Brain pericyte (primary cell): ENCODE data around the gene MRPL32.
"Not testable (repeated sequence)": the region's sequence is repeated elsewhere in the genome, so short reads cannot be mapped to it uniquely, and the experiment has no call there.

ENCODE experiments used
- DNase-seq: peaks from one replicate; pipeline ENCODE4 v3.0.0-alpha.2; 2012; ENCODE audit warnings: low read depth, low spot score

The MRPL32 gene

DNA sequence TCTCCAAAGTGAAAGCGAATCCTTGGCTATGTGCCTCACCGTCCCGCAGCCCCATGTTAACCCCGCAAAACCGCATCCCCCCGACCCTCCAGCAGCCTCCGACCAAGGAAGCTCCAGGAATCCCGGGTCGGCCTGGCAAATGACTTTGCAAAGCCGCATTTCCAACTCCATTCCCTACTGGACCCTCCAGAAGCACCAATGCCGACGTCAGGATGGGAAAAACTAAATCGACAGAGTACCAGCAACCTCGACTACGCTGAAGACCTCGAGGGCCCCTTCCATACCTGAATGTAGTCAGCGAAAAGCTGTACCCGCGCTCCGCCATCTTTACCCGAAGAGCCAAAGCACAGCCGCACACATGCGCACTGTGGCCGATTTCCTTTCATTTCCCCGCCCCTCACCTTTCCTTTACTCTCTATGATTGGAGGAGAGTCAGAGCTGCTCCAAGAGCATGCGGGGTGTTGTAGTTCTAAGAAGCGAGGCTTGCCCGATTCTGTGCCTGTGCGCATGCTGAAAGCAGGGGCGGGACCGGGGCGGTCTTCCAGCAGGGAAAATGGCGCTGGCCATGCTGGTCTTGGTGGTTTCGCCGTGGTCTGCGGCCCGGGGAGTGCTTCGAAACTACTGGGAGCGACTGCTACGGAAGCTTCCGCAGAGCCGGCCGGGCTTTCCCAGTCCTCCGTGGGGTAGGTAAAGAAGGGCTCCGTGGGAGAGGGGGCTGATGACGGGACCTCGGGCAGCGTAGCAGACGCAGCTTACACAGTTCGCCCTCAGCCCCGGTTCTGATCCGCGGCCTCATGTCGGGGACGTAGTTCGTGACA lies at the start of gene MRPL32, which contains the start of gene PSMA2:
TSS of gene MRPL32 (plus strand) at position 543 of the 818 bp plus-strand sequence. CDS start at position 554, 11 bp downstream.
TSS of gene PSMA2 (minus strand) at position 341 of the 818 bp plus-strand sequence. CDS start at position 325, 16 bp downstream.
- peak; percentile 94 for DNase-seq

DNA sequence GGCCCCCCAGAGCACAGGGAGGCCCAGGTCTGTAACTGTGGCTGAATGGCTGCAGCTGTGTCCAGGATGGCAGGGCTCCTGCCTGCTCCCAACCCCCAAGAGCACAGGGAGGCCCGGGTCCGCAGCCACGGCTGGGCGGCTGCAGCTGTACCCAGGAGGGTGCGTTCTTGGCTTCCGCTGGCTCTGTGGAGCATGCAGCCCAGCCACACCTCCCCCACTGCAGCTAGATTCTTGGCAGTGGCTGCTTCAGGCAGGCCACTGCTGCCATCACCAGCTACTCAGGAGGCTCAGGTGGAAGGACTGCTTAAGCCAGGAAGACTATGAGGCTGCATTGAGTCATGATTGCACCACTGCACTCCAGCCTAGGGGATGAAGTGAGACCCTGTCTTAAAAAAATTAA lies 48.2 kb upstream of the MRPL32 start:
- no peak for DNase-seq

DNA sequence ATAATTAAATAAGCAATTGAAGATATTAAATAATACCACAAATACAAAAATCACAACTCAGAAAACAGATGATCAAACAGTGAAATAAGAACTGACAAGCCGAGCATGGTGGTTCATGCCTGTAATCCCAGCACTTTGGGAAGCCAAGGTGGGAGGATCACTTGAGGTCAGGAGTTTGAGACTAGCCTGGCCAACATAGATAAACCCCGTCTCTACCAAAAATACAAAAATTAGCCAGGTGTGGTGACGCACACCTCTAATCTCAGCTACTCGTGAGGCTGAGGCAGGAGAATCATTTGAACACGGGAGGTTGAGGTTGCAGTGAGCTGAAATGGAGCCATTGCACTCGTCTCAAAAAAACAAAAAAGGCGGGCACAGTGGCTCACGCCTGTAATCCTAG lies 47.0 kb upstream of the MRPL32 start:
- DNase-seq, result not testable (repeated sequence)

DNA sequence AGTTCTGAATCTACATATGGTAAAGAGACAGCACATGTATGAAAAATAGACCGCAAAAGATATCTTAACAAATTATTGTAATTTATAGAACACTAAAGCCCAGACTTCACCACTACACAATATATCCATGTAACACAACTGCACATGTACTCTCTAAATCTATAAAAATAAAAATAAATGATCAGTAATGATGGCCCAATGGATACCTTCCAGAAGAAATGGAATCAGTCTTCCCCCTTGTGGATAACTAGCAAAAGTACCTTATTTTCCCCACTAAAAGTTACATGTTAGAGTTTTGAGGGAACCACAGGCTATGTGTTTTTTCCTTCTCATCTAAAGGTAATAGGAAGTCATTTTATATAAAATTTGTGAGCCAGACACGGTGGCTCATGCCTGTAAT lies 46.0 kb upstream of the MRPL32 start:
- DNase-seq, result no peak

DNA sequence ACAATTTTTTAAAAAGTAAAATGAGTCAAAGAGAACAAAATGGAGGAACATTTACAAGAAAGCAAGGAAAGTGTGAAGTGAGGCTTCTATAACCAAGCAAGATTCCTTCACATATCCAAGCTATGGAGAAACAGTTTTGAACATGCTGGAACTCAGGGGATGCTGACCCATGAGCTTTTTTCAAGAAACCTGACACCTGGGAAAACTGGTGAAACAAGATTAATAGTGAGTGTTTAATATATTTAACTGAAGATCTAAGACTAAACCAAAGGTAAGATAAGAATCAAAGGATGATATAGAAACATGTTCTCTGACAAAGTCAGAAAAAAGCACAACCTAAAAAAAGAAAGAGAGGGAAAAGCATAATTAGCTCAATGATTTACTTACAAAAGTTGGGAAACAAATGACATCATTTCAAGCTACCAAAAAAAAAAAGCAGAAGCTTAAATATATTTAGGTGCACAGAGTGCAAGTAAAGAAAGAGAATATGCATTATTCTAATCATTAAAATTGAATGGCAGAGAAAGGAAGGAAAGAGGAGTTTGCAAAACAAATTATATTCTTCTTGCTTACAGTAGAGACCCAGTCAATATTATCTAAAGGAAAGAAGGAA lies 45.2 kb upstream of the MRPL32 start:
- no peak for DNase-seq

DNA sequence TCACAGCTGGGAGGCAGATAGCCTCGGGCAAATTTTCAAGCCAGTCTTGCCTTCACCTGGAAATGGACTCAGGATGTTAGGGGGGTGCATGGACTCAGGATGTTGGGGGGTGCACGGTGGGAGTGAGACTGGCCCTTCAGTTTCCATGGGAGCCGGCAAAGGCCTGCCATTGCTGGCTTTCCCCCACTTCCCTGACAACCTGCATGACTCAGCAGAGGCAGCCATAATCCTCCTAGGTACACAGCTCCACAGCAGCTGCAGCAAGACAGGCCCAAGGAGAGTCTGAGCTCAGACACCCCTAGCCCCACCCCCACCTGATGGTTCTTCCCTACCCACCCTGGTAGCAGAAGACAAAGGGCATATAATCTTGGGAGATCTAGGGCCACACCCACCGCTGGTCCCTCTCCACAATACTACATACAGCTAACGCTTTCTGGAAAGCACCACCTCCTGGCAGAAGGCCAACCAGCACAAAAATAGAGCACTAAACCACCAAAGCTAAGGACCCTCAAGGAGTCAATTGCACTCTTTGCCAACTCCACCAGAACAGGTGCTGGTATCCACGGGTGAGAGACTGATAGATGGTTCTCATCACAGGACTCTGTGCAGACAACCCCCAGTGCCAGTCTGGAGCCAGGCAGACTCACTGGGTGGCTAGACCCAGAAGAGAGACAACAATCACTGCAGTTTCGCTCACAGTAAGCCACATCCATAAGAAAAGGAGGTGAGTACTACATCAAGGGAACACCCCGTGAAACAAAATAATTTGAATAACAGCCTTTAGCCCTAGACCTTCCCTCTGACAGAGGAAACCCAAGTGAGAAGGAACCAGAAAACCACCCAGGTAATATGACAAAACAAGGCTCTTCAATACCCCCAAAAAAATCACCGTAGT lies 38.6 kb upstream of the MRPL32 start:
- no peak for DNase-seq

DNA sequence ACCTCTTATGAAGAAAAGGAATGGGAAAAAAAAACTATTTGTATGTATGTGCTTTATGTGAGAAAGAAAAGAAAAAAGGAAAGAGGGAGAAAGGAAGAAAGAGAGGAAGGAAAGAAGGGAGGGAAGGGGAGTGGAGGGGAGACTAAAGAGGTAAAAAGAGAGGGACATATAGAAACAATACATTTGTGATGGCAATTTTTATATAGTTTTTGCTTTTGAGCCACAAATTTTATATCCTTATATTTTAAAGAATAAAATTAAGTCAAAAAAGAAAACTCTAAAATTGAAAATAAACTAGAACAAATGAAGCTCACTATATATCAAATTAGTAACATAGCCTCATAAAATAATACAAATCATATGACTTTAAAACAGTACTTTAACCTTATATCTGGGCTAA lies 31.3 kb upstream of the MRPL32 start:
- DNase-seq, result no peak

DNA sequence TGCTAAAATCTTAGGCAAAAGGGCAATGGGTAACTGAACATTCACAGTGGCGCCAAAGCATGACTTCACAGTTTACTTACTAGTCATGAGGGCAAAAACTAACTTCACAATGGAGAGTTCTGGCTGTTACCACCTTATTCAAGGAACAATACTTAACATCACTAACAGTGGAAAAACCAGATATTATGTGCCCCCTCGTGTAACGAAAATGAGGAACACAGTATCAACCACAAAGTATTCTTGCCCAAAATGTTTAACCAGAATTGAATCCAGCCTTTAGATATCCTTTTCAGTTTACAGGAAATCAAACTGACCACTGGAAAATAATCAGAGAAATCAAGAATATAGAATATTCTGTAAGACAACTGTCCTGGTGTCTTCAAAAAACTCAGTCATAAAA lies 29.8 kb upstream of the MRPL32 start:
- no peak for DNase-seq

DNA sequence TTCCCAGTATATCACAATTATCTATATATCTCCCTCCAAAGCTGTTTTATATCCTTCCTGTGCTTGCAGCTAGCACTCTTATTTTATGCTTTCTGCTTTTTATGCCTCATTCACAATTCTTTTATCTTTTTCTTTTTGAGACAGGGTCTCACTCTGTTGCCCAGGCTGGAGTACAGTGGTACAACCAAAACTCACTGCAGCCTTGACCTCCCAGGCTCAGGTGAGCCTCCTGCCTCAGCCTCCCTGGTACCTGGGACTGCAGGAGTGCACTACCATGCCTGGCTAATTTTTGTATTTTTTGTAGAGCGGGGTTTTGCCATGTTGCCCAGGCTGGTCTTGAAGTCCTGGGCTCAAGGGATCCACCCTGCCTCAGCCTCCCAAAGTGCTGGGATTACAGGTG lies 26.0 kb upstream of the MRPL32 start:
- DNase-seq, result no peak

DNA sequence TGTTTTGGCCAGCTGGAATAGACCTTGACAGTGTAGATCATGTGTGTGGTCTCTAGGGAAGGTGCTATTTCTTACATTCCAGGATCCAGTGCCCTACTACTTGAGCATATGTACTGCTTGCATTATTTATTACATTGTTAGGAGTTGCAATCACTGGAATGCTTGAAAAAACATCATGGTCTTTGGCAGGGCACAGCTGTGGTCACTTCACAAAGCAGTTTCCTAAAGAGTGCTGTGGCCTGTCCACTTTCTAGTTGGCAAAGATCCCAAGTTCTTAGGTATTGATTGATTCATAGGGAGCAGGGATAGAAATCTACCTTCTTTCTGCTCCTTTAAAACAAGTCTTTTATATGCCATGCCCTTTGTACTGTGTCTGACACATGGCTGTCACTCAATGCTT lies 24.9 kb upstream of the MRPL32 start:
- DNase-seq, result no peak

DNA sequence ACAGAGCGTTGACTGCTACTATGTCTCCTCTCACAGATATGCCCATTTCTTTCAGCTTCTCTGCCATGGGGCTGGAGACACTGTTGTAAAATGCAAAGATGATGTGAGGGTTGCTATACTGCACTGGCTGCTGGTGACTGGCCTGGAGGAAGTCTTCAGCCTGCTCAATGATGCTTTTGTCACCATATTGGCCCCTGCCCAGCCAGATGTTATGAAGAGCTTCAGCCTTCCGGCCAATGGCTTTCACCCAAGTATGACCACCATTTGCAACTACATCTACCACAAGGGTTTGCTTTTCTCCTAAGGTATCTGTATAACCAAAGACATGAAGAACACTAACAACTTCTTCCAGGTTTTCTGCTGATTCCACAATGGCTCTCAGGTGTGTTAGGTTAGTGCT lies 21.9 kb upstream of the MRPL32 start:
- no peak for DNase-seq

DNA sequence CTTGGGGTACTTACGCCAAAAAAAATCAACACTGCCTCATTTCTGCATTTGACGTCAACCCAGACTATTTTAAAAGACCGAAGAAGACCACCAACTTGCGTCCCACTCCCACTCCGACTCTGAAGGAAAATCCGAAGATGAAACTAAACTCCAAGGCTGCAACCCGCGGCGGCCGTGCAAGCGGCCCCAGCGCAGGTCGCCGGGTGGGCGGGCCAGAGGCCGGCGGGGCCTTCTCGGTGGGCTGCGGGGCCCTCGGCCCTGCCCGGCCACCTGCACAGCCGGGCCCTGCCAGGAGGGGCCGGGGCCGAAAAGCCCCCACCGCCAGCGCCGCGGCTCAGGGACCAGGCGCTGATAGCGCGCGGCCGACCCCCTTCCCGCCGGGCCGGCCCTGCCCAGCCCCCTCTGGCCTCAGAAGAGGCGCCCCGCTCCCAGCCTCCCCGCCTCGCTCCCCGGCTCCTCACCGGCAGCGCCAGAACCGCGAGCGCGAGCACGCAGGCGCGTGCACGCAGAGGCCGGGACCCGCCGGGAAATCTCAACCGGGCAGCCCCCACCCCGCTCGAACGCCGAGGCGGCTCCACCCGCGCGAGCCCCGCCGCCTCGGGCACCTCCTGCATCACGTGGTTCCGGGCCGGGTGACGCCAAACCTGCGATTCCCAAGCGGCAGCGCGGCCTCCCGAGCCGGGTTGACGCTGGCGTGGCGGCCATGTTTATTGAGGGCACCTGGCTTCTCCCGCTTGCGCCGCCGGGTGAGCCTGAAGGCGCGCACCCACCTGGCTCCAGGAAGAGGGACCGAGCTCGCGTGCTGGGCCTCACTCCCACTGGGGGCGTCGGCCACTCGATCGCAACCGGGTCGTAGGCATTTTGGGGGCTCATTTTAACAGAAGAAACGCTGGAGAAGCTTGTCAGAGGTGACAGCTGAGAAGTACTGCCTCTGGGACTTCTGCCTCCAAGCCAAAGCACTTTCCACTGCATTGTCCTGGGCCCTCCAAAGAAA lies 20.4 kb upstream of the MRPL32 start, which contains the start of gene C7orf25:
TSS of gene C7orf25 (minus strand) at position 617 of the 994 bp plus-strand sequence. CDS start 1,170 bp downstream, outside the sequence.
- peak; percentile 77 for DNase-seq

DNA sequence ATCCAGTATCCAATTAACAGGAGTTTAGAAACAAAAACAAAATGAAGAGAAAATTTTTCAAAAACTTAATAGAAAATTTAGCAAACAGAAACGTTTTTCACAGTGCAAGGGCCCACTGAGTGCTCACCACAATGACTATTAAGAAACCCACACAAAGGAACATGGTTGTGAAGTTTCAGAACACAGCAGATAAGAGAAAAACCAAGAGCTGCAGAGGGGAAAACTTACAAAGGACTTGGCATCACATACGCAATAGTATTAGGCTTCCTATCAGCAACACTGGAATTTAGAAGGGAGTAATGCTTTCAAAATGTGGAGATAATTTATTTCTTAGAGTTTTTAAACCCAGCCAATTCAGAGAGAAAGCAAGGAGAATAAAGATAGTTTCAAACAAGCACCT lies 18.6 kb upstream of the MRPL32 start:
- no peak for DNase-seq

DNA sequence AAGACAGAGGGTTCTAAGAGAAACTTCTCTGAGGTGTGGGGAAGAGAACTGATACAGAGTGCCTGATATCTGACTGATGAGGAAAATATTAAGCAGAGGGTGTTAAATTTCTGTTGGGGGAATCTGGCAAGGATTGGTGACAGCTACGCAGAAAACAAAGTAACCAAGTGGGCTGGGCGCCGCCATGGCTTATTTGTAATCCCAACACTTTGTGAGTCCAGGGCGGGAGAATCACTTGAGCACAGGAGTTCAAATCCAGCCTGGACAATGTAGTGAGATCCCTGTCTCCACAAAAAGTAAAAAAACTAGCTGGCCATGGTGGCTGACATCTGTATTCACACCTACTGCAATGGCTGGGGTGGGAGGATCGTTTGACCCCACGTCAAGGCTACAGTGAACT lies 18.2 kb upstream of the MRPL32 start:
- no peak for DNase-seq

DNA sequence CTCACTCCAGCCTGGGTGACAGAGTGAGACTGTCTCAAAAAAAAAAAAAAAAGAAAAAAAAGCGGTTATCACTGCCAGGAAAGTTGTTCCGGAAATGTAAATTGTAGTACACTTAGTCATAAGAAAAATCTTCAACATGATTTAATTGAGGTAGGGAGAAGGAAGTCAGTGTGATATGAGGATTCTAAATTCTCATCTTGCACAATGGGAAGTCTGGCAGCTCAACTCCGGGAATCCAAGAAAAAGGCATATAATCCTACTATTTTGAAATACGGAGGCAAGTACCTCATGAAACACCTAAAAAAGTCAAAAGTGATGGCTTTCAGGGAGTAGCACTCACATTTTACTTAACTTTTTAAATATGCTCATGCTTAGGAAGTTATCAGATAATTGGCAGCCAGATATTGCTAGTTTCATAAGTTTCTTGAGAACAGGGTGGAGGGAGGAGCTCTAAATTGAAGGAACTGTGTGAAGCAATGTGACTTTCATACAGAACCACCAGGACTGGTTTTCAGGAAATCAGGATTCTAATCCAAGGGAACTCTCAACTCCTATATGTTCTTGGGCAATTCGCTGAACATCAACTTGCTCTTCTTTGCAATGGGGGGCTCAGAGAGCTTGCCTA lies 17.6 kb upstream of the MRPL32 start:
- no peak for DNase-seq

DNA sequence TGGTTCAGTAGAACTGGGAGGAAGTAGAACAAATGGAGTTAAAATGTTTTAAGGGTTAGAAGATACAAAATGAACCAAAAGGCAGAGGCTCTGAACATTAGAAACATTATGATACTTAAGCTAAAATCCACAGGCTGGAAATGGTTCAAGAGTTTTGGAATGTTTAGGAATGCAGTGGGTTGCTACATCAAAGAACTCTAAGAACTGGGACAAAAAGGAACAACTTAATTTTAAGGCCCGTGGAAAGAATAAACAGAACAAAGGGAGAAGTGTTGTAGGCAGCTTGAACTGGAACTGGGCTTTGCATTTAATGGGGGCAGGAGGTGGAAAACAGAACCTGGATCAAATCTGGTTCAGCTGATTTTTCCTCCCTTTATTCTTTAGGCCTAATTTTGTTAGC lies 16.8 kb upstream of the MRPL32 start:
- no peak for DNase-seq

DNA sequence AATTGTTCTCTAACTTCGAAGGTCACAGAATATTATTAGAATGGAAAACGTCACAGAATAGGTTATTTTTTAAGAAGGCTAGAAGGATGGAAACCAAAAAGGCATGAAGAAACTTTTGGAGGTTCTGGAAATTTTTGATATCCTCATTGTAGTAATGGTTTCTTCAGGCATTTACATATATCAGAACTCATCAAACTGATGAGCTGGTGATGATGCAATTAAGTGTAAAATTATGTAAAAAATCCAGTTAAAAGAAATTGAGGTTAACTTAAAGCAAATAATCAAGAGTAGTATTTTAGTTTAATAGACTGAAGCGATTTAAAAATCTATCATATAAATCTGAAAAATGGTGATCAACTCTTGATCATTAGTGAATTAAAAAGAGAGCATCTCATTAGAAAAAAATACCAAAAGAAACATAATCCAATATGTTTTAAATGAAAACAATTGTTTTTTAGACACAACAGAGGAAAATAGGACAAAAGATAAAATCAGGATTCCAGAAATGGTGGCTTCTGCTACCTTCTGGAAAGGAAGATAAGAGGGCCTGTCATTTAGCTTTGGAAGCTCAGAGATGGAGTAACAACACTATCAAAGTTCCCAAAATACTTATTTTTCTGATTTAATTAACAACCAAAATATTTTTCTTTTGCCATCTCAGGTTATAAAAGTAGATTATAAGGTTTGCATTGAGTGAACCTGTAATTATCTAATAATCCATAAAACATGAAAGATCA lies 10.0 kb upstream of the MRPL32 start:
- no peak for DNase-seq

DNA sequence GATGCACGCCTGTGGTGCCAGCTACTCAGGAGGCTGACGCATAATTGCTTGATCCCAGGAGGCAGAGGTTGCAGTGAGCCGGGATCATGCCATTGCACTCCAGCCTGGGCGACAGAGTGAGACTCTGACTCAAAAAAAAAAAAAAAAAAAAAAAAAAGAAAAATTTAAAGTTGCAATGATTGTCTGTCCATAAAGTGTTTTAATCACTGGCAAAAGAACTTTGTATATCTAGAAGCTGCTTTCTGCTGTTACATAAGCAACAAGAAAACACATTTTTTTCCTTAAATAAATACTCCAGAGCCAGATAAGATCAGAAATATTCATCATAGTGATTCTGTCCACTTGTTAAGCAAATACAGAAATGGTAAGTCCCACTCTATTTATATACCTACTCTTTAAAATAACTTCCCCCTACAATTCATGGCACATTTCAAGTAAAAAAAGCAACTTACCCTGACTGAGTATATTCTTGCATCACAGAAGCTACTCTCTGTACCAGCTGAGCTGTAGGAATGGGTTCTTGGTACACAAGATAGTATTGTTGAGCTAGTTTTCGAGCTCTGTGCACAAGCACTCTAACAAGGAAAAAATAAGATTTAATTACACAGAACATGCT lies 7.8 kb upstream of the MRPL32 start:
- DNase-seq, result no peak

DNA sequence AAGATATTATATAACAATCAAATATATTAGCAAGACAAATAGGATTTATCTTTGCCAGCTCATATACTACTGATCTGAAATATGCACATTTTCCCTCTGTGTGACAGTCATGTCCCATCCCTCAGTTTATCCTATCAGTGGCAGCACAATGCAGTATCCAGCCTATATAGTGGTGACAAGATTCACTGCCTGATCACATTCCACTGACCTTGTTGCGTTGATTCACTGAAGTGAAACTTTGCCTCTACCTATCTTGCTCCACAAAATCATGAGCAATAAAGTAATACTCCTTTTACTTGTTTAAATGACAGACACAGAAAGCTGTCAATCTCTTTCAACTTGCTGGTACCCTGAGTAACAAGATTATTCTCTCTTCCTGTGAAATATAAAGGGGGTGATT lies 6.5 kb upstream of the MRPL32 start:
- no peak for DNase-seq
